Peyer's patch (tissue), 4 donors: ENCODE results near the gene PCDHA7.

Experiments
- CTCF ChIP-seq, 6 experiments: fragments of 450-650 bp in 4 of 6; fragments of 200-600 bp in 2 of 6; sonication (generic) in 1 of 6; IDR thresholded peaks; one replicate each; pipeline ENCODE4 v1.5.1; 2017 to 2019; ENCODE audit warnings: antibody characterized with exemption in 6 of 6, mild to moderate bottlenecking in 3 of 6, moderate library complexity in 1 of 6
- POLR2A ChIP-seq, 2 donors: fragments of 450-650 bp; IDR thresholded peaks; one replicate each; pipeline ENCODE4 v1.5.1; 2017; ENCODE audit warnings: antibody characterized with exemption in 2 of 2, mild to moderate bottlenecking in 2 of 2, moderate library complexity in 2 of 2

GRCh38 chr5:140796718-140797095 lies 37.4 kb upstream of the PCDHA7 start:
- no peak for TF ChIP-seq CTCF (IDR thresholded peaks at IDR 0.05)
- TF ChIP-seq POLR2A (IDR thresholded peaks at IDR 0.05): no peak
